HG02763 (cell line): Measurements from ENCODE around the gene SOCS6.
"Not testable (repeated sequence)": the region's sequence is repeated elsewhere in the genome, so short reads cannot be mapped to it uniquely, and the experiment has no call there.

Experiments
- ATAC-seq: cut with Tn5 transposase; IDR thresholded peaks from one replicate; pipeline ENCODE4 v1.9.1; 2021; ENCODE audit warnings: mild to moderate bottlenecking, moderate library complexity; ENCODE audit not compliant: unreplicated experiment

The SOCS6 gene, protein sequence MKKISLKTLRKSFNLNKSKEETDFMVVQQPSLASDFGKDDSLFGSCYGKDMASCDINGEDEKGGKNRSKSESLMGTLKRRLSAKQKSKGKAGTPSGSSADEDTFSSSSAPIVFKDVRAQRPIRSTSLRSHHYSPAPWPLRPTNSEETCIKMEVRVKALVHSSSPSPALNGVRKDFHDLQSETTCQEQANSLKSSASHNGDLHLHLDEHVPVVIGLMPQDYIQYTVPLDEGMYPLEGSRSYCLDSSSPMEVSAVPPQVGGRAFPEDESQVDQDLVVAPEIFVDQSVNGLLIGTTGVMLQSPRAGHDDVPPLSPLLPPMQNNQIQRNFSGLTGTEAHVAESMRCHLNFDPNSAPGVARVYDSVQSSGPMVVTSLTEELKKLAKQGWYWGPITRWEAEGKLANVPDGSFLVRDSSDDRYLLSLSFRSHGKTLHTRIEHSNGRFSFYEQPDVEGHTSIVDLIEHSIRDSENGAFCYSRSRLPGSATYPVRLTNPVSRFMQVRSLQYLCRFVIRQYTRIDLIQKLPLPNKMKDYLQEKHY

DNA sequence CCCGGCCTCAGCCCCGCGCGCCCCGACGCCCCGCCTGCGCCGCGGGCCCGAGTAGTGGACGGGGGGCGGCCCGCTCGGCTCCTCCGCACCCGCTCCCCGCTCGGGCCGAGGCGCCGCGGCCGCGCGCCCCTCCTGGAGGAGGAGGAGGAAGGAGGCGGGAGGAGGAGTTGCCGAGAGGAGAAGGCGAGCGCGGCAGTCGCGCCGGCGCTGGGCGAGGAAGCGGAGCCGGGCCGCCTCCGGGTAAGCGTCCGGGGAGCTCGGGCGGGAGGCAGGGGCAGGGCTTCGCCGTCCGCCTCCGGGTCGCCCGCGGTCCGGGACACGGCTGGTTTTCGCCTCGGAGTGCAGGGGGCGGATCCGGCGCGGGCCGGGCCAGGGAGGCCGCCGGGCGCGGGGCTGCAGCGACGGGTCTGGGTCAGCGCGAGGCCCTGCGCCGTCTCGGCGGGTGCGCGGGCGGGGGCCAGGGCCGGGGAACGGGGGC lies at the start of gene SOCS6:
Gene SOCS6, plus strand, starts transcription at position 195 of the 478 bp plus-strand sequence. CDS start 35,624 bp downstream, outside the sequence.
- ATAC-seq: peak; percentile 70

DNA sequence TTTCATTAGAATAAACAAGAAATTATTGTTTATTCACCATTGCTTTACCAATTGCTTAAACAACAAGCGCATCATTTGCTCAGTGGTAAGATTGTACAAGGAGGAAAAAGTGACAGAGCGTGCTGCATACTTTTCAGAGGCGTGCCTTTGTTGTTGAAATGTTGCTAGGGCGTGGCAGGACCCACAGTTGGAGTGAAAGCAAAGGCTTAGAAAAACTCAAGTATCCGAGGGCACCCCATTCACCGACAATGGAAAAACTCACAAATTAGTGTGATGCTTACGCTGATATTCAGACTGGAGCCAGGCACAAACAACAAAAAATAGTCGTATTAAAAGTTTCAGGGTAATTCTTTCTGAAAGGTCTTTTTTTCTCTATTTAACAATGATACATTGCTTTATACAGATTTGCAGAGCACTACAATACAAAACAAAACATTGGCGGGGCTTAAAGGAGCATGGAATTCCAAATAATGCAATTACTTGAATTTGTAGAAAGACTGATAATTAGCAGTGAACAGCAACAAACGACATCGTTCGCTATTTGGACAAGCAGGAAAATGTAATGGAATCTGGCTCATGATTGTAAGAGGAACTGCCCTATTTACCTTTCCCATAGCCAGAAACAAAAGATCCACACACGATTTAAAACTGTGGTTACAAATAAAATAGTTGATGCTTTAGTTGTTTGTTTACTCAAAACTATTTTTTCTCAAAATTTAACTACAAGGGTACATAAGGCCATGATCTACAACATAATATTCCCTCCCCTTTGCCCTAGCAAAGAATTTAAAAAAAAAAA lies 45.5 kb upstream of the SOCS6 start:
- no peak for ATAC-seq

DNA sequence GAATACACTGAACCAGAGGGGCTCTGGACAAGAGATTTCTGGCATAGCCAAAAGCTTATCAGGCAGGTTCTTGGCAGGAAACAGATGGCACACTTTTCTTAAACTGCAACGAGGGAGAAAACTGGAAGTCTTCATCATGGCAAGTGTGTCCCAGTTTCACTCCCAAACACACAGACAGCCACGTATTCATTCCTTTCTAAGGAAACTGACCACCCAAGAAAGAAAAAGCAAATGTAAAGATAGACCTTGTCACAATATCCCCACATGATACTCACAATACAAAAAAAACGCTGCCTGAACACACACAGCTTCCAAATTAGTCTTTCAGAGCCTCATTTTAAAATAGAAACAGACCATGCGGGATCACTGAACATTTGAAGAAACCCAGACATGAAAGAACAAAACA lies 42.8 kb upstream of the SOCS6 start:
- ATAC-seq: no peak

DNA sequence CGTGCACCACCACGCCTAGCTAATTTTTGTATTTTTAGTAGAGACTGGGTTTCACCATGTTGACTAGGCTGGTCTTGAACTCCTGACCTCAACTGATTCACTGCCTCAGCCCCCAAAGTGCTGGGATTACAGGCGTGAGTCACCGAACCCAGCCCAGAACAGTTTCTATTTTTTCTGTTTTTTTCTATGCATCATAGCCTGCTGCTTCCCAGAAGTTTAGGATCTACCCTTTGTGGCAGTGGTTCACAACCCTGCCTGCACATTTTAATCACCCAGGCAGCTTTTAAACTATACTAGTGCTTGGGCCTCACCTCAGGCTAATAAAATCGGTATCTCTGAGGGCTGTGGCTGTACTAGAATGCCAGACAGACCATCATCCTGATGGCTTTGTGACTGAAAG lies 39.7 kb upstream of the SOCS6 start:
- ATAC-seq: no peak

DNA sequence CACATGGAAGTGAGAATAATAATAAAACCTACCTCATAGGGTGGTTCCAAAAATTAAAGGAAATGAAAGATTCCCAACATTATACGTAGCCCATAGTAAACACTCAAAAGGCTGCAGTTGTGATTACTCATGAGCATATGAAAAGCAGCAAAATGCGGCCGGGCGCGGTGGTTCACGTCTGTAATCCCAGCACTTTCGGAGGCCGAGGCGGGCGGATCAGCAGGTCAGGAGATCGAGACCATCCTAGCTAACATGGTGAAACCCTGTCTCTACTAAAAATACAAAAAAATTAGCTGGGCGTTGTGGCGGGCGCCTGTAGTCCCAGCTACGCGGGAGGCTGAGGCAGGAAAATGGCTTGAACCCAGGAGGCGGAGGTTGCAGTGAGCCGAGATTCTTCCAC lies 39.0 kb upstream of the SOCS6 start:
- ATAC-seq: not testable (repeated sequence)

DNA sequence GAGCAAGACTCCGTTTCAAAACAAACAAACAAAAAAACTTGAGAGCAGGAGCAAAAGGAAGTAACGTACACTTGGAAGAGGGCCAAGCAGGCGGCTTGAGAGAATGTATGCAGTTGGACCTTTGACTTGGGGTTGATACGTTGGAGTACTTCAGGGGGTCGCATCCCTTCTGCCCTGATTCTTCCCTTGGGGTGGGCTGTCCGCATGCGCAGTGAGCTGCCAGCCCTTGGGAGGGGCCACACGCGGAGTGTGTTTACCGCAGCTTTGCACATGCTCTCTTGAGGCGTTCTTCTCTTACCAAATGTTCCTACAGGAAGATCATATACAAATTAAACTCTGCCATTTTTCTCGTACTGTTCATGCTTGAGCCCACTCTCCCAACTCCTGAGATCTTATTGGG lies 38.1 kb upstream of the SOCS6 start:
- no peak for ATAC-seq

DNA sequence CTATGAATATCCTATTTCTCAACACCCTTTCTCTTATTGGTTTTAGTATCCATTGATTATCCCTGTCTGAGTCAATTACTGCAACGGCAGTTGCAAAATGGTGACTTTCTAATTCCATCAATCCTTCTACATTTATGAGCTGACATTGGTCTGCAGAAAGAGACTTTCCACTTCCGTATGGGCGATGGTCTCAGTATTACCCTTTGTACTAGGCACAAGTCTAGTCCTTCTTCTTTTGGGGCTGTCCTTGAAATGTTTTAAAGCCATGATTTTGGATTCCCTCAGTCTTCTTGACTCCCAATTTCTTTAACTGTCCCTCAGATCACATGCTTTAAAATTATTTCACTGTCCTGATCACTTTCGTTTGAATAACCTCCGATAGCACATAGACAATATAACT lies 32.7 kb upstream of the SOCS6 start:
- ATAC-seq: no peak

DNA sequence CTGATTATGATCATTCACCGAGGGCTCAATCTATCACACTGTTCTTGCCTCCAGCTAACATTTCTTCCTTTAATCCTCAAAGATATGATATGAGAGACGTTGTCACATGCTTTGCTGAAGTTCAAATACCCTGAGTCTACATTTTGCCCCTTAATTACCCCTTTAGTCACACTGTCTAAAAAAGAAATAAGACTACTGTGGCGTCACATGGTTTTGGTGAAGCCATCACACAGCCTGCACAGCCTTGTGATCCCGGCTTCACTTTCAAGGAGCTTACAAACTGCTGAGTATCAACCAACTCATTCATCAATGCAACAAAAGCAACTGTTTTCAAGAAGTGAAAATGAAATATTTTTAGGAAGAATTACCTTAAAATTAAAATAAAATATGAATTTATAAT lies 31.9 kb upstream of the SOCS6 start:
- no peak for ATAC-seq

DNA sequence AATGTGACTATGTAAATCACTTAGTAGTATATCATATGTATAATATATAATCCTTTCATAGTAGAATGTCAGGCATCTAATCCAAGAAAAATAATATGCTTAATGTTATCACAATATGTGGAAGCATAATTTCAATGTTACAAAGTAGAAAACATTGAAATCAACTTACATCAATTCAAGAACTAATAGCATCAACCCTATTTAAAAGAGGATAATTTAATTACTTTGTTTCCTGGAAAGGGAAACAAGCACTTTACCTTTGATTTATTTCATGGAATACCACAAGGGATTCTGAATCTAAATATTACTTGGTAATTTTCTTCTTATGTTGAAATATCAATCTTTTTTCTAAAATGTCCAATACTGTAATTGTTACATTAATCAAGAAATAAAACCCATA lies 30.6 kb upstream of the SOCS6 start:
- no peak for ATAC-seq

DNA sequence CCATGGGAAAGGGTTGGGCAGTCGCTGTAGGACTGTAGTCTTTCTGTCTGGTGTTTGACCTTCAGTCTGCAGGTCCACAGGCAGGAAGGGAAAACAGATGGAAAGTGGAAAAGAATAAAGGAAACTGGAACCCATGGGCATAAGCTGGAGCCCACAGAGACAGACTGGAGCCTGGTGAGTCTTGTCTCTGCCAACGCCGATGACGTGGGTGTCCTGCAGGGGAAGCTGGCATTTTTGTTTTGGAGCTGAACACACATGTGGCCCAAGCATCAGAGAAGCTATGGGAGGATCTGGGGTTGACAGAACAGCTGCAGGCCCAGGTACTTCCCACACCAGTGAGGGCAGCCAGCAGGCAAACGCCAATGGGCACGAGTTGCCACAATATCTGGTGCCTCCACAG lies 28.2 kb upstream of the SOCS6 start:
- ATAC-seq: no peak

DNA sequence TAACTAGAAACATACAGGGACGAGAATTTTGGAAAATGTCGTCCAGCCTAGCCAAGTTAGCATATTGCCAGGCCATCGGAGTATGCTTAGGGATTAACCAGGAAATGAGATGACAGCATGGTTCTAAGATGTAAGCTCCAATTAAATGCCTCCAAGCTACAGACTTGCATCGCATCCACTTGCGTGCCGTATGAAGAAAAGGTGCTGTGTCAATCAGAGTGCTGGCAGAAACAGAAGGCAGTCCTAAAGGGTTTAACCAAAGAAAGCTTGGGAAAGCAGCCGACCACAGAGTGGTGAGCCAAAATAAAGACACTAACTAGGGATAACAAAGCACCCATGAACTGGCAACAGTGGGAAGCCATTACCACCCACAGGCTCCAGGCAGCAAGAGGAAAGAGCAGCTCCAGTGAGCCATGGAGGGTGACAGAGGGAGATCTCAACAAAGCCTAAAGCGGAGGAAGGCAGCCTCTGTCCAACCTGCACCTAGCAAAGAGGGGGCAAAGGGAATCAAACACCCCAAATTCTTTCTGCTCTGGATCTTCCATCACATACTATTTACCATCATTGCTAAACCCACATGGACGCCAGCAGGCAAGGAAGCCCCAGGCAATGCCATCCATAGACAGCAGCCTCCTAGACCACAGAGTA lies 27.6 kb upstream of the SOCS6 start:
- no peak for ATAC-seq

DNA sequence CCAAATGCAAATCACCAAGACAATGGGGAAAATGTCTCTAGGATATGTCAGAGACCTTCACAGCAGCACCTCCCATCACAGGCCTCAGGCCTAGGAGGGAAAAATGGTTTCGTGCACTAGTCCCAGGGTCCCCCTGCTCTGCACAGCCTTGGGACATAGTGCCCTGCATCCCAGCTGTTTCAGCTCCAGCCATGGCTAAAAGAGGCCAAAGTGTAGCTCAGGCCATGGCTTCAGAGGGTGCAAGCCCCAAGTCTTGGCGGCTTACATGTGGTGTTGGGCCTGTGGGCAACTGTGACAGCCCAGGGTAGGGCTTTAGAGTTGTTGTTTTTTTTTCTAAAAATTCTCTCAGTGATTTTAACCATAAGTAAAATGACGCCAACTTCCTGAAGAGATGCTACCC lies 25.5 kb upstream of the SOCS6 start:
- no peak for ATAC-seq

DNA sequence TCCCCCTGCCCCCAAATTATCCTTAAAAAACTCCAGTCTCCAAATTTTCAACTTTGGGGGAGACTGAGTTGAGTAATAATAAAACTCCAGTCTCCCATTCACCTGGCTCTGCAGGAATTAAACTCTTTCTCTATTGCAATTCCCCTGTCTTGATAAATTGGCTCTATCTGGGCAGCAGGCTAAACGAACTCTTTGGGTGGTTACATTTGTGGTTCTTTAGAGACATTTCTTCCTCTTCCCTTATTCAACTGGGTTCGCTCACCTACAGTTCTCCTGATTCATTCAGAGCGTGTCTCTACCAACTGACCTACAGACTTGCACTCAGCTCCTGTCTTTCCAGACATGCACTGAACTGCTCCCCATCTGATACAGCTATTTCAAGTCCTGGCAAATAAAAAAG lies 17.1 kb upstream of the SOCS6 start:
- ATAC-seq: no peak

DNA sequence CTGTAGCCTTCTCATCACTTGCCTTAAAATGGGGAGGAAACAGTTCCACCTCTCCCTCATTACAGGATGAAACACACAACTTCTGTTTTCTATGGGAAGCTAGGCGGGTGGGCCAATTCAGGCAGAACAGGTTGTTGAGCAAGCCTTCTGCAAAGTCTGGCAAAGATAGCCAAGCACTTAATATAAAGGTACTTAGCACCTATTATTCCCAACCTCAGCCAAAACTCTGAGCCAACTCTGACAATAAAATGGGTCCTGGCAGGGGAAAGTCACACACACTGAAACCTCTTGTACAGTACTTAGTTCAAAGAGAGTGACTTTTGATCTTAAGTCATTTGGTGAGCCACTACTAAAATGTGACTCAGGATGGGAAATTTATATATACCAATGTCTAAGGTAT lies 15.8 kb upstream of the SOCS6 start:
- ATAC-seq: no peak

DNA sequence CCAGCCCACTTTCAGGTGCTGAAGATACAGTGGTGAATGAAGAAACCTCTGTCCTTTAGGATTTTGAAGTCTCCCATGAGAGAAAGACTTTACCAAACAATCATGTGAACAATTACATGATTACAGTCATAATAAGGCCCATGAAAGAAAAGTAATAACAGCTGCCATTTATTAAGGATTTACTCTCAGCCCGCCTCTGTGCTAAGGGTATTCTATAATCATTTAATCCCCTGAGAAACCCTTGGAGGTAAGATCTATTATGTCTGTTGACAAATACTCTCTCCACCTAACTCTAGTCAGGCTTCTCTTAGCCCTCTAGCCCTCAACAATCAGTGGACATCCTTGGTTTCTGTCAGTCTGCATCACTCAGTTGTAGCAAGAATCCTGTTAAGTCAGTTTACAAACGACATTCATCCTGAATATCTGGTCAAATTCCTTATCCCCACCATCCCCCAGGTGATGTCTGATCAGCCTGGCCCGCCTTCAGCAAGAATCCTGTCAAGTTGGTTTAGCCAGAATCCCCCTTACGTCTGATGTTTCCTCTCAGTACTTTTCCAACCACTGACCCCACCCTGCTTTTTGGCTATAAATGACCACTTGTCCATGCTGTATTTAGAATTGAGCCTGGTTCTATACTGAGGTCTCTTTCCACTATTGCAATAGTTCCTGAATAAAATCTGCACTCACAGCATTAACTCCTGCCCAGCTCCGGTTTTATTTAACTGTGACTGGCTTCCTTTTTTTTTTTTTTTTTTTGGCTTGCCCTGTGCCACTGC lies 12.2 kb upstream of the SOCS6 start:
- no peak for ATAC-seq

DNA sequence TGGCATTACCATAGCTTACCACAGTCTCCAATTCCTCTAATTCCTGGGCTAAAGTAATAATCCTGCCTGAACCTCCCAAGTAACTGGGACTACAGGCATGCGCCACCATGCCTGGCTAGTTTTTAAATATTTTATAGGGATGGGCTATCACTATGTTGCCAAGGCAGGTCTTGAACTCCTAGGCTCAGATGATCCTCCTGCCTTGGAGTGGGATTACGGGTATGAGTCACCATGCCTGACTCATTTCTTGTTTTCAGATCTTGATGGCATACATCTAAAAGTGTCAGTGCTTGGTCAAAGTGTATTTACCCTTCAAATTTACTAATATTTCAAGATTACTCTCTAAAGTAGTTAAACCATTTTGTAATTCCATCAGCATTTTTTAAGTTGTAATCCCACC lies 9.4 kb upstream of the SOCS6 start:
- no peak for ATAC-seq

DNA sequence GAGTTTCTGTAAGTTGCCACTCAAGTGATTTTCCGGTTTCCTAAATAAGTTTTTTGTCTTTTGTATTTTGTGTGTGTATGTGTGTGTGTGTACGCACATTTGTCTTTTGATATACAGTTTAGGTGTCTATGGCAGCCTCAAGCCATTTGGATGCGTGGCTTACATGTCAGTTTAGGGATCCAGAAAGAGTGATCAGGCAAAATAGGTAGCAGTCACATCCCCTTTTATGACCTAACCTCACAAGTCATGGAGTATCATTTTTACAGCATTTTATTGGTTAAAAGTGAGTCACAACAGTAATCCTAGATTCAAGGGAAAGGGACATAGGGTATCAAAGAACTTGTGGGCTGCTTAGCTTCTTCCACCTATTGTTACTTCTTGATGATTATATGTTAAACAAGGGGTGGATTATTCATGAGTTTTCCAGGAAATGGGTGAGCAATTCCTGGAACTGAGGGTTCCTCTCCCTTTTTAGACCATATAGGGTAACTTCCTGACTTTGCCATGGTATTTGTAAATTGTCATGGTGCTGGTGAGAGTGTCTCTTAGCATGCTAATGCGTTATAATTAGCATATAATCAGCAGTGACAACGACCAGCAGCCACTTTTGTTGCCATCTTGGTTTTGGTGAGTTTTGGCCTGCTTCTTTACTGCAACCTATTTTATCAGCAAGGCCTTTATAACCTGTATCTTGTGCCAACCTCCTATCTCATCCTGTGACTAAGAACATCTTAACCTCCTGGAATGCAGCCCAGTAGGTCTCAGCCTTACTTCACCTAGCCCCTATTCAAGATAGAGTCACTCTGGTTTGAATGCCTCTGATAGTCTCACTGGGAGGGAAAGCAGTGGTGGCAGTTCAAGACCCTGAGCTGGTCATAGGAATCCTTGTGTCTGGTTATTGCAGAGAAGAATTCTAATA lies 8.6 kb upstream of the SOCS6 start:
- ATAC-seq: no peak

DNA sequence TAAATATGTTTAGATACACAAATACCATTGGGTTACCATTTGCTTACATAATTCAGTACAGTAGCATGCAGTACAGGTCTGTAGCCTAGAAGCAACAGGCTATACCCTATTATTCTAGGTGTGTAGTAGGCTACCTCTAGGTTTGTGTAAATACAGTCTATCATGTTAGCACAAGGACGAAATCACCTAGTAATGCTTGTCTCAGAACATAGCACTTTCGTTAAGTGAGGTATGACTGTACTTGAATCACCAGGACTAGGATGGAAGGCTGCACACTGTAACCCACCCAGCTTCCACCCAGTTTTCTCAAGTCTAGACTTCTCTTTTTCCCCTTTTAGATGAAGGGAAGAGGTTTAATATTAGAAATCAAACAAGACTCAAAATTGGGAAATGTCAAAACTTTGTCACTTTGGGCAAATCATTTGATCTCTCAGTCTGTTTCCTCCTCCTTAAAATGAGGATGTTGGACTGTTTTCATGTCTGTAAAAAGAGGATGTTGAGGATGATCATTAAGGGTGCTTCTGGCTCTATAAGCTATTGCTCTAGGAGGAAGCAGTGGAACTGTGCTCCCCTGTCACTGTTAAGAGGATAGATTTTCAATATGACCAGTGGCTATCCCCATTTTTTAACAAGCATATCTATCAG lies 3.7 kb upstream of the SOCS6 start:
- no peak for ATAC-seq

DNA sequence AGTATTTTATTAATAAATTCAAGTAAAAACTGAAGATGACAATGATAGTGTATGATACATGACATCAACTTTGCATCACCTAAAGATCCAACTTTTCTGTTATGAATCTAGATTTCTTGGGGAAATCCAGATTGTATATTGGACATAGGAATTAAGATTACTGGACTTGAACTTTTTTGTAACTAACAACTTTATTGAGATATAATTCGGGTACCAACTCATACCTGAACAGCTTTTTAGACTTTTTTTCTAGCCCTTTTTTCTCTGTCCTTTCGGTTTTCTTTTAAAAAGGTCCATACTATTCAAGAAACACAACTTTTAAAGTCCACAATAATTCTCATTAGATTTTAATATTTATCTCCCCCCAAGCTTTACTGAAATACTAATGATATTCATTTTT lies 1.1 kb upstream of the SOCS6 start:
- ATAC-seq: no peak
